Measurements from ENCODE around the gene CNTN4. TPM values are rescaled to one million over a fixed set of nuclear protein-coding genes. Genes with fewer than 3 reads are reported as not detected.

CNTN4 gene
- total RNA-seq, 1 donor from 2014 or later = 5.2 TPM

DNA sequence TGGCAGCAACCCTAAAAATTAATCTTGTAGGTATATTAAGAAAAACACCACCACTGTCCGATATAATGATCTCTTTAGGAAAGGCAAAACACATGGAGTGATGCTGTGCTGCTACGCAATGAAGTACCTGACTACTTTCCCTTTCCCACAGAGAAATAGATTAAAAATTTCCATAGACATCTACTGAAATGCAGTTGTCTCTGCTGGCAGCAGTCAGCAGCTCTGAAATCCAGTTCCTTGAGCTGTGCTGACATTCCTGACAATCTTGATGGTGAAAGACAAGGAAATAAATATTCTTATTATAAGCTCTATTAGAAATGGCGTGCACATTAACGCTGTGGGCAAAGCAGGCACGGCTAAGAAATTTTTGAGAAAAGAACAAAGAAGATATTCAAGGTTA is 723.9 kb downstream of the CNTN4 start:
- H3K36me3 Mint-ChIP-seq = no peaks in the 10 kb centered on the region
- no peaks in the 10 kb centered on the region for H3K9me3 Mint-ChIP-seq
- Histone ChIP-seq H3K9me3 (ENCODE audit: low read depth) (no peaks in the 10 kb centered on the region), H3K36me3 (no peaks in the 10 kb centered on the region), H3K27me3 (no peaks in the 10 kb centered on the region), H3K4me3 (no peak overlapping the region), H3K27ac (no peak overlapping the region), H2AFZ (replicated peaks) (no peak overlapping the region), H3K4me1 (no peaks in the 10 kb centered on the region), H3F3A (ENCODE audit: low read depth) (no peaks in the 10 kb centered on the region), H3K4me2 (no peak overlapping the region), H4K20me1 (ENCODE audit: low read depth) (no peaks in the 10 kb centered on the region), H3K79me2 (ENCODE audit: low read depth) (no peaks in the 10 kb centered on the region), H3K9ac (no peak overlapping the region)
- no peak overlapping the region for H3K27ac Mint-ChIP-seq
- H3K27me3 Mint-ChIP-seq (ENCODE audit: insufficient read depth, low read depth) = peaks cover 3% of the 10 kb centered on the region
- H3K4me1 Mint-ChIP-seq = peaks cover 23% of the 10 kb centered on the region
- H3K4me3 Mint-ChIP-seq = no peak overlapping the region
- TF ChIP-seq, protein P1, sequence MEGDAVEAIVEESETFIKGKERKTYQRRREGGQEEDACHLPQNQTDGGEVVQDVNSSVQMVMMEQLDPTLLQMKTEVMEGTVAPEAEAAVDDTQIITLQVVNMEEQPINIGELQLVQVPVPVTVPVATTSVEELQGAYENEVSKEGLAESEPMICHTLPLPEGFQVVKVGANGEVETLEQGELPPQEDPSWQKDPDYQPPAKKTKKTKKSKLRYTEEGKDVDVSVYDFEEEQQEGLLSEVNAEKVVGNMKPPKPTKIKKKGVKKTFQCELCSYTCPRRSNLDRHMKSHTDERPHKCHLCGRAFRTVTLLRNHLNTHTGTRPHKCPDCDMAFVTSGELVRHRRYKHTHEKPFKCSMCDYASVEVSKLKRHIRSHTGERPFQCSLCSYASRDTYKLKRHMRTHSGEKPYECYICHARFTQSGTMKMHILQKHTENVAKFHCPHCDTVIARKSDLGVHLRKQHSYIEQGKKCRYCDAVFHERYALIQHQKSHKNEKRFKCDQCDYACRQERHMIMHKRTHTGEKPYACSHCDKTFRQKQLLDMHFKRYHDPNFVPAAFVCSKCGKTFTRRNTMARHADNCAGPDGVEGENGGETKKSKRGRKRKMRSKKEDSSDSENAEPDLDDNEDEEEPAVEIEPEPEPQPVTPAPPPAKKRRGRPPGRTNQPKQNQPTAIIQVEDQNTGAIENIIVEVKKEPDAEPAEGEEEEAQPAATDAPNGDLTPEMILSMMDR (IDR thresholded peaks at IDR 0.05) = no peak
- TF ChIP-seq EZH2 (IDR thresholded peaks at IDR 0.05) (no peak), EZH2phosphoT487 (IDR thresholded peaks at IDR 0.05) (no peak)
- no peak for DNase-seq (ENCODE audit: low spot score)

DNA sequence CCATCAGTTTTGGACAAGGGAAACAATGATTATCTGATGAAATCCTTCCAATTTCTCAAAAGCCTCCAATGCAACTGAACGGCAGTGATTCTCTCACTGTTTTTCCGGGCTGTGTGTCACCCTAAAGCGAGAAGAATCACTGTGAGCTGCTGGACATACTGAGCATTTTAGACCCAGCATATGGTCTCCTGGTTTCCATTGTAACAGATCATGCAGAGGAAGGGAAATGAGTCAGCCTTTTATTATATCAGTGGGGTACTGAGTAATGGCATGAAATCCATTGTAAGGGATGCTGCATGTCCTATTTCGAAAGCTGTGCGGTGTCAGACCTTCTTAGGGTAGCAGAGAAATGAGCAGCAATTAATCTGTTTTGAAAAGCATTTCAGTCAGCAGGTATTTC is 724.4 kb downstream of the CNTN4 start:
- Histone ChIP-seq H3K36me3 (no peaks in the 10 kb centered on the region), H3K79me2 (ENCODE audit: low read depth) (no peaks in the 10 kb centered on the region), H3K9me3 (ENCODE audit: low read depth) (no peaks in the 10 kb centered on the region), H3K4me1 (no peaks in the 10 kb centered on the region), H3F3A (ENCODE audit: low read depth) (no peaks in the 10 kb centered on the region), H2AFZ (replicated peaks) (no peak overlapping the region), H3K27me3 (no peaks in the 10 kb centered on the region), H3K4me3 (no peak overlapping the region), H3K4me2 (no peak overlapping the region), H4K20me1 (ENCODE audit: low read depth) (no peaks in the 10 kb centered on the region), H3K27ac (no peak overlapping the region), H3K9ac (no peak overlapping the region)
- peaks cover 23% of the 10 kb centered on the region for H3K4me1 Mint-ChIP-seq
- DNase-seq (ENCODE audit: low spot score) = no peak
- H3K9me3 Mint-ChIP-seq = no peaks in the 10 kb centered on the region
- peak overlapping the region; percentile 62 for H3K27ac Mint-ChIP-seq
- peaks cover 3% of the 10 kb centered on the region for H3K27me3 Mint-ChIP-seq (ENCODE audit: insufficient read depth, low read depth)
- H3K36me3 Mint-ChIP-seq = no peaks in the 10 kb centered on the region
- peak overlapping the region; percentile 8 for H3K4me3 Mint-ChIP-seq
- no peak for TF ChIP-seq EZH2 (IDR thresholded peaks at IDR 0.05)
- TF ChIP-seq, protein P1 (IDR thresholded peaks at IDR 0.05) = no peak
- TF ChIP-seq EZH2phosphoT487 (IDR thresholded peaks at IDR 0.05) = no peak

DNA sequence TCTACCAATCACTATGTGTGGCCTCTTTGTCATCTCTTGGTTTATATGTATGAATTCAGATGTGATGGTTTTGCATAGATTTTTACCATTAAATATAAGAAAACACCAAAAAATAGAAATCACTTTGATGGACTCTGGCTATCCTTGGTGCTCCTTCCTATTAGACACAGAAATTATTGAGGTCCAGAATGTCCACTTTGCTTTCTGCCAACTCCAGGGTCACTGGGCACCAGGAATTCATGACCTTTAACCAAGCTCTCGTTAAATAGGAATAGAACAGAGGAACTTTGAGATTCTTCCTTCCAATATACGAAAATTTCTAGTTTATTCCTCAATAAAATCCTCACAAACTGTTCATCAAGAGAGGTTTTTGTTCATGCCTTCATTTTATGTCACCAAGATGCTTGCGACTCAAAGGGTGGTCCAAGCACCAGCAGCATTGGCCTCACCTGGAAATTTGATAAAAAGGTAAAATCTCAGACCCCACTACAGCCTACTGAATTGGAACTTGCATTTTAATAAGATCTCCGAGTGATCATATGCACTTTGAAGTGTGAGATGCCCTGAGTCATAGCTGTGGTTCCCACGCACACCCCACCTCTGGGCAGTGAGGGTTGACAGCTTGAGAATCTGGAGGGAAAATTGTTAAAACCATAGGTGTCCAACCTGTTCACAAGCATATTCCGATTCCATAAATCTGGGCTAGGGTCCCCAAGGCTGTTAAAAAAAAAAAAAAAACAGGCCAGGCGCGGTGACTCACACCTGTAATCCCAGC is 725.0 kb downstream of the CNTN4 start:
- Mint-ChIP-seq H3K4me3 (no peak overlapping the region), H3K36me3 (no peaks in the 10 kb centered on the region), H3K9me3 (no peaks in the 10 kb centered on the region), H3K27ac (no peak overlapping the region), H3K4me1 (peaks cover 23% of the 10 kb centered on the region), H3K27me3 (ENCODE audit: insufficient read depth, low read depth) (peaks cover 3% of the 10 kb centered on the region)
- DNase-seq (ENCODE audit: low spot score) = no peak
- no peak overlapping the region for H2AFZ ChIP-seq (replicated peaks)
- no peak overlapping the region for H3K27ac ChIP-seq
- no peak overlapping the region for H3K9ac ChIP-seq
- no peaks in the 10 kb centered on the region for H3K4me1 ChIP-seq
- no peak overlapping the region for H3K4me3 ChIP-seq
- H3K4me2 ChIP-seq = no peak overlapping the region
- no peaks in the 10 kb centered on the region for H4K20me1 ChIP-seq (ENCODE audit: low read depth)
- H3K27me3 ChIP-seq = no peaks in the 10 kb centered on the region
- no peaks in the 10 kb centered on the region for H3F3A ChIP-seq (ENCODE audit: low read depth)
- no peaks in the 10 kb centered on the region for H3K36me3 ChIP-seq
- TF ChIP-seq, protein P1 (IDR thresholded peaks at IDR 0.05) = no peak
- TF ChIP-seq EZH2 (IDR thresholded peaks at IDR 0.05) (no peak), EZH2phosphoT487 (IDR thresholded peaks at IDR 0.05) (no peak)
- H3K79me2 ChIP-seq (ENCODE audit: low read depth) = no peaks in the 10 kb centered on the region
- H3K9me3 ChIP-seq (ENCODE audit: low read depth) = no peaks in the 10 kb centered on the region
